GM12878 (cell line): ENCODE data around the gene NFYC. TPM values are rescaled to one million over a fixed set of nuclear protein-coding genes. Genes with fewer than 3 reads are reported as not detected.

Source experiments
- ATAC-seq: fragments of 200-7000 bp; cut with Tn5 transposase; 3 replicates; pipeline ENCODE4 v1.9.1; 2020; ENCODE audit warnings: mild to moderate bottlenecking, moderate library complexity
- BruUV-seq: library from RNA; stranded (reverse); fragments of 400-500 nt; replicated peaks from 2 replicates; lab custom pipeline; 2021; lab: Mats Ljungman, UMichigan
- CTCF ChIA-PET: fragments of 300-600 bp; sonication (Branson Sonifier 250); formaldehyde crosslinking; extraction: SDS; loops from one replicate; lab custom pipeline; 2021; ENCODE audit warnings: inconsistent platforms; lab: Yijun Ruan, JAX
- POLR2A ChIA-PET: fragments of 350-600 bp; formaldehyde crosslinking; extraction: SDS; loops from one replicate; lab custom pipeline; 2021; ENCODE audit warnings: inconsistent platforms; lab: Charles Lee
- RAD21 ChIA-PET: fragments of 300-600 bp; sonication (Branson Sonifier 250); formaldehyde crosslinking; loops from one replicate; lab custom pipeline; 2023; ENCODE audit warnings: antibody characterized with exemption; ENCODE audit not compliant: unreplicated experiment; lab: Charles Lee
- SMC1A ChIA-PET: fragments of 300-600 bp; sonication (Branson Sonifier 250); formaldehyde crosslinking; loops from one replicate; lab custom pipeline; 2023; ENCODE audit not compliant: unreplicated experiment, uncharacterized antibody; lab: Charles Lee
- DNase-seq: peaks from one replicate; pipeline ENCODE4 v3.0.0-alpha.2; 2011; ENCODE audit warnings: low read depth, low spot score
- FAIRE-seq: peaks from 3 replicates; lab custom pipeline; 2011; peaks lifted over from hg19 to GRCh38; lab: Jason Lieb, UNC
- H2AFZ ChIP-seq: 2 replicates; pipeline ENCODE4 v1.6.0; 2011; ENCODE audit warnings: low read depth, low read length, control low read depth; ENCODE audit not compliant: control insufficient read depth
- H3K27ac ChIP-seq: 2 replicates; pipeline ENCODE4 v1.5.1; 2011; ENCODE audit warnings: control low read depth; ENCODE audit not compliant: control insufficient read depth, insufficient read depth
- H3K27me3 ChIP-seq, 2 experiments: replicated peaks in 1 of 2; 2 replicates each; pipeline versions ENCODE4 v1.6.0 to v1.6.1; 2011; ENCODE audit warnings: low read length in 1 of 2; ENCODE audit not compliant: control insufficient read depth in 2 of 2, insufficient read depth in 2 of 2
- H3K36me3 ChIP-seq, 2 experiments: 2 replicates each; pipeline ENCODE4 v1.5.1; 2011; ENCODE audit warnings: low read length in 1 of 2; ENCODE audit not compliant: control insufficient read depth in 2 of 2, insufficient read depth in 2 of 2
- H3K4me1 ChIP-seq: 2 replicates; pipeline ENCODE4 v1.6.1; 2011; ENCODE audit warnings: mild to moderate bottlenecking, low read length, moderate library complexity, mixed read lengths; ENCODE audit not compliant: control insufficient read depth, insufficient read depth
- H3K4me2 ChIP-seq: 2 replicates; pipeline ENCODE4 v1.6.0; 2011; ENCODE audit warnings: control low read depth; ENCODE audit not compliant: control insufficient read depth, insufficient read depth
- H3K4me3 ChIP-seq: fragments of 200-600 bp; sonication (generic); 2 replicates; pipeline ENCODE4 v1.5.1; 2016
- H3K79me2 ChIP-seq: 2 replicates; pipeline ENCODE4 v1.6.0; 2011; ENCODE audit warnings: low read length; ENCODE audit not compliant: control insufficient read depth, insufficient read depth
- H3K9ac ChIP-seq: 2 replicates; pipeline ENCODE4 v1.8.0; 2011; ENCODE audit warnings: low read length, control low read depth, mixed read lengths; ENCODE audit not compliant: control insufficient read depth, insufficient read depth
- H3K9me3 ChIP-seq: replicated peaks from 3 replicates; pipeline ENCODE4 v1.5.1; 2011; ENCODE audit warnings: mild to moderate bottlenecking, low read length; ENCODE audit not compliant: control insufficient read depth, insufficient read depth
- H4K20me1 ChIP-seq: 2 replicates; pipeline ENCODE4 v1.6.0; 2011; ENCODE audit not compliant: control insufficient read depth, insufficient read depth
- BACH1 ChIP-seq: fragments of 450-650 bp; IDR thresholded peaks from 2 replicates; pipeline ENCODE4 v1.6.1; 2017; ENCODE audit warnings: mild to moderate bottlenecking, borderline replicate concordance
- BCL11A ChIP-seq: IDR thresholded peaks from 2 replicates; pipeline ENCODE4 v1.6.1; 2011; ENCODE audit warnings: low read depth, low read length
- CHD1 ChIP-seq: IDR thresholded peaks from 2 replicates; pipeline ENCODE4 v1.6.1; 2012; ENCODE audit warnings: low read depth, low read length, improper control_type of control experiment
- MTA2 ChIP-seq: fragments of 450-650 bp; IDR thresholded peaks from 2 replicates; pipeline ENCODE4 v1.6.1; 2016; ENCODE audit warnings: low read depth, mild to moderate bottlenecking, moderate library complexity
- NR2F1 ChIP-seq: fragments of 450-650 bp; conservative IDR thresholded peaks from 2 replicates; pipeline ENCODE4 v1.6.1; 2017; ENCODE audit warnings: mild to moderate bottlenecking
- NRF1 ChIP-seq: conservative IDR thresholded peaks from 2 replicates; pipeline ENCODE4 v1.6.1; 2011; ENCODE audit warnings: mild to moderate bottlenecking, low read depth, low read length, improper control_type of control experiment
- SMAD5 ChIP-seq: IDR thresholded peaks from 2 replicates; pipeline ENCODE4 v1.6.1; 2016; ENCODE audit warnings: antibody characterized with exemption, low read depth
- ZNF274 ChIP-seq: IDR thresholded peaks from one replicate; pipeline ENCODE4 v1.8.0; 2011; ENCODE audit not compliant: insufficient read length, insufficient read depth
- WGBS: methylation state at CpG from one replicate; pipeline ENCODE4 v1.1.6; 2016; ENCODE audit warnings: low lambda C conversion rate; ENCODE audit not compliant: insufficient replicate concordance, insufficient coverage; ENCODE audit errors: missing lambda C conversion rate; 5-methylcytosine and 5-hydroxymethylcytosine counted together
- in situ Hi-C: fragments of 300-500 bp; cut with MboI; formaldehyde crosslinking; loops from 9 replicates; pipeline ENCODE4 v1.14.3; 2018; ENCODE audit warnings: mixed read lengths
- intact Hi-C: fragments of 100-400 bp; cut with micrococcal nuclease; formaldehyde crosslinking; loops from one replicate; pipeline ENCODE4 v1.14.2; 2022; ENCODE audit not compliant: unreplicated experiment
- polyA plus RNA-seq, 11 experiments: library from polyadenylated mRNA; depleted of rRNA in 4 of 11; unstranded in 6 of 11; stranded (reverse) in 5 of 11; fragments of >200 nt; fragmentation: Nextera tagmentation in 4 of 11; fragmentation: Illumina TruSeq in 1 of 11; extraction: Ambion mirVana in 4 of 11; extraction: Trizol in 1 of 11; gene quantifications; 1 replicate in 1 of 11; 2 replicates in 10 of 11; pipeline versions ENCODE4 v1.2.1 to v1.2.3, GENCODE V29; 2011 to 2016; ENCODE audit warnings: inconsistent platforms in 2 of 11, missing spikeins in 2 of 11, low read depth in 1 of 11
- total RNA-seq, 4 experiments: library from RNA; depleted of rRNA in 3 of 4; stranded (reverse); fragments of >200 nt in 3 of 4; fragmentation: Illumina TruSeq in 1 of 4; extraction: Trizol in 1 of 4; gene quantifications; 2 replicates each; pipeline versions ENCODE4 v1.2.1 to v1.2.3, GENCODE V29; 2013 to 2021
- TF ChIP-seq, protein P1 (sequence below): IDR thresholded peaks from 2 replicates; pipeline ENCODE4 v1.6.1; 2012; ENCODE audit warnings: low read depth, low read length, improper control_type of control experiment

Gene NFYC
- total and polyA plus RNA-seq, 10 of the 15 experiments (the other 5 are each of a cell fraction or from before 2014, with no cell fraction given): 4.3 to 84.2 (median 58.3) TPM

DNA sequence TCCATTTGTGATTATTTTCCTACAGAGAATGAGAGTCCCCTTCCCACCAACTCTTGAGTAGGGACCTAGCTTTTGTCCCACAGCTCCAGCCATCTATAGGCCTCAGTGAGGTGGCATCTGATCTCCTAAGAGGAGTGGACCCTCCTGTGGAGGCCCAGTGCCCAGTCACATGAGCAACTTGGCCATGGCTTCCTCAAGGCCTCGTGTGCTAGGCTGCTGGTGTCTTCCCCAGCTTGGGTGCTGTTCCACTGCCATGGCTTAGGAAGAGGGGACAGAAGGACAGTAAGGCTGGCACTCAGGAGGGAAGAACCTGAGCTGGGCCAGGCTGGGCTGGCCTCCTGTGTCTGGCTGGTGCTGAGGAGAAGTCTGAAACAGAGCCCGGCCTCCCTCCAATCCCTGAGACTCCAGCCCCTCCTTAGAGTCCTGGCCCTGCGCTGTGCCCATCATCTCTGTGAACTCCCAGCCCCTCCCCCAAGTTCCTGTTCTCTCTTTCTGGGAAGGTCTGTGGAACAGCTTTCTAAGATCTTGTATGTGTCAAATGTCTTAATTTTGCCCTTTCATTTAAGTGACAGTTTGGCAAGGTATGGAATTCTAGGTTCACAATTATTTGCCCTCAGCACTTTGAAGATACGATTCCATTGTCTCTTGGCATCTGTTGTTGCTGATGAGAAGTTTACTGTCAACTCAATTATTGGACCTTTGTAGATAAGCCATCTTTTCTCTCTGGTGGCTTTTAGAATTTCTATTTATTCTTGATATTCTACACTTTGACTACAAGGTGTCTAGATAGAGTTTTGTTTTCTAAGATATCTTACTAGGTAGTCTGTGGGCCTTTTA lies 85.0 kb downstream of the NFYC start:
- Histone ChIP-seq H3K79me2 (no peaks in the 10 kb centered on the region), H4K20me1 (no peaks in the 10 kb centered on the region), H3K36me3 (peaks cover 0 to 12% of the 10 kb centered on the region in 2 experiments; a peak in 3 of 4 replicates), H3K9me3 (no peaks in the 10 kb centered on the region; the same call in 2 of the 3 replicates), H3K27ac (no peak overlapping the region), H3K4me1 (no peaks in the 10 kb centered on the region), H2AFZ (no peak overlapping the region), H3K4me3 (no peak overlapping the region), H3K27me3 (no peaks in the 10 kb centered on the region), H3K9ac (no peak overlapping the region), H3K4me2 (no peak overlapping the region)
- in situ Hi-C loops: no loop called here
- ChIA-PET POLR2A (interaction anchor here (0.6 to 2.0 kb wide), 2 partner anchors 72 to 441 kb away, joined by 4 to 5 read pairs; no protein-coding TSS in a partner anchor), CTCF (interaction anchor here (1.0 to 8.9 kb wide), 8 partner anchors 9 to 245 kb away, joined by 3 to 254 read pairs (median 58); partner anchors contain the start of genes NFYC and ZNF684), SMC1A (interaction anchor here (1.6 to 7.5 kb wide), 3 partner anchors 11 to 72 kb away, joined by 3 to 111 read pairs (median 39); no protein-coding TSS in a partner anchor), RAD21 (interaction anchor here (1.2 to 6.5 kb wide), 4 partner anchors 11 to 72 kb away, joined by 5 to 86 read pairs (median 15); no protein-coding TSS in a partner anchor)
- ATAC-seq (no peak), FAIRE-seq (no peak), DNase-seq (no peak)
- intact Hi-C loops: no loop called here
- TF ChIP-seq CHD1 (no peak), BCL11A (no peak), SMAD5 (no peak), BACH1 (no peak), NRF1 (no peak), ZNF274 (no peak), NR2F1 (no peak), MTA2 (no peak)
- TF ChIP-seq, protein P1, sequence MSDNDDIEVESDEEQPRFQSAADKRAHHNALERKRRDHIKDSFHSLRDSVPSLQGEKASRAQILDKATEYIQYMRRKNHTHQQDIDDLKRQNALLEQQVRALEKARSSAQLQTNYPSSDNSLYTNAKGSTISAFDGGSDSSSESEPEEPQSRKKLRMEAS: no peak
- 98% methylated on average over 4 of the region's 4 CpGs for WGBS
- BruUV-seq: no TSS peak
